CD14-positive monocyte (primary cell): ENCODE results near the gene TNFAIP8L3. TPM values are rescaled to one million over a fixed set of nuclear protein-coding genes. Genes with fewer than 3 reads are reported as not detected.
A peak's percentile ranks its signal among the peaks of the same experiment; 100 is the strongest.

Experiments used
- DNase-seq, 3 donors: peaks; one replicate each; pipeline ENCODE4 v3.0.0-alpha.2; 2011 to 2022
- H2AFZ ChIP-seq: 2 replicates; pipeline ENCODE4 v1.6.0; 2012; ENCODE audit warnings: mild to moderate bottlenecking, low read depth, low read length, inconsistent platforms; ENCODE audit not compliant: insufficient read depth, poor library complexity, severe bottlenecking
- H3K27ac ChIP-seq, 2 donors: 1 replicate in 1 of 2; 2 replicates in 1 of 2; pipeline ENCODE4 v1.5.1; 2012 to 2013; ENCODE audit warnings: low read length in 2 of 2, control low read depth in 1 of 2, inconsistent platforms in 1 of 2, low read depth in 1 of 2, mild to moderate bottlenecking in 1 of 2
- H3K27me3 ChIP-seq, 2 donors: one replicate each; pipeline versions ENCODE4 v1.6.0 to v1.6.1; 2011 to 2013; ENCODE audit warnings: low read length in 2 of 2; ENCODE audit not compliant: control insufficient read depth in 2 of 2, insufficient read depth in 2 of 2
- H3K36me3 ChIP-seq, 2 donors: replicated peaks in 1 of 2; 1 replicate in 1 of 2; 2 replicates in 1 of 2; pipeline versions ENCODE4 v1.5.1 to v1.6.1; 2012 to 2013; ENCODE audit warnings: low read length in 2 of 2, control low read depth in 1 of 2, inconsistent platforms in 1 of 2, mild to moderate bottlenecking in 1 of 2; ENCODE audit not compliant: insufficient read depth in 2 of 2, control insufficient read depth in 1 of 2
- H3K4me1 ChIP-seq, 2 donors: 1 replicate in 1 of 2; 2 replicates in 1 of 2; pipeline versions ENCODE4 v1.5.1 to v1.6.1; 2012 to 2013; ENCODE audit warnings: low read length in 2 of 2, control low read depth in 1 of 2, inconsistent platforms in 1 of 2, mild to moderate bottlenecking in 1 of 2, moderate library complexity in 1 of 2; ENCODE audit not compliant: insufficient read depth in 2 of 2, control insufficient read depth in 1 of 2
- H3K4me2 ChIP-seq: replicated peaks from 2 replicates; pipeline ENCODE3; 2012; ENCODE audit warnings: low read length, moderate library complexity, mild to moderate bottlenecking; ENCODE audit not compliant: poor library complexity, severe bottlenecking; ENCODE audit errors: extremely low read depth
- H3K4me3 ChIP-seq, 3 experiments: fragments of 200-600 bp in 1 of 3; sonication (generic) in 1 of 3; replicated peaks in 1 of 3; 1 replicate in 2 of 3; 2 replicates in 1 of 3; pipeline ENCODE4 v1.5.1; 2011 to 2013; ENCODE audit warnings: low read length in 3 of 3, mild to moderate bottlenecking in 3 of 3, control low read depth in 2 of 3, low read depth in 2 of 3, inconsistent platforms in 1 of 3, moderate library complexity in 1 of 3
- H3K79me2 ChIP-seq: 2 replicates; pipeline ENCODE4 v1.6.0; 2012; ENCODE audit warnings: mild to moderate bottlenecking, control low read depth, inconsistent platforms, low read length, moderate library complexity; ENCODE audit not compliant: insufficient read depth
- H3K9ac ChIP-seq: 2 replicates; pipeline ENCODE4 v1.6.0; 2017; ENCODE audit warnings: low read length, mild to moderate bottlenecking; ENCODE audit not compliant: insufficient read depth, poor library complexity, severe bottlenecking
- H3K9me3 ChIP-seq, 2 donors: replicated peaks in 1 of 2; 1 replicate in 1 of 2; 2 replicates in 1 of 2; pipeline versions ENCODE4 v1.5.1 to v1.6.1; 2012 to 2013; ENCODE audit warnings: low read length in 2 of 2, control low read depth in 1 of 2; ENCODE audit not compliant: control insufficient read depth in 1 of 2, insufficient read depth in 1 of 2
- H4K20me1 ChIP-seq: 2 replicates; pipeline ENCODE4 v1.6.0; 2012; ENCODE audit warnings: mild to moderate bottlenecking, low read length, control low read depth, moderate library complexity; ENCODE audit not compliant: insufficient read depth
- H3K27ac Mint-ChIP-seq, 7 donors: one replicate each; pipeline ENCODE4 v1.8.0; 2020; ENCODE audit warnings: mild to moderate bottlenecking in 7 of 7, mixed read lengths in 7 of 7, moderate library complexity in 6 of 7, inconsistent platforms in 2 of 7
- H3K27me3 Mint-ChIP-seq, 3 donors: one replicate each; pipeline ENCODE4 v1.8.0; 2021 to 2022; ENCODE audit warnings: low read depth in 3 of 3, mild to moderate bottlenecking in 3 of 3, mixed read lengths in 3 of 3, moderate library complexity in 3 of 3, inconsistent platforms in 1 of 3
- H3K36me3 Mint-ChIP-seq, 2 donors: one replicate each; pipeline ENCODE4 v1.8.0; 2020; ENCODE audit warnings: mixed read lengths in 2 of 2, inconsistent platforms in 1 of 2, mild to moderate bottlenecking in 1 of 2
- H3K4me1 Mint-ChIP-seq: one replicate; pipeline ENCODE4 v1.8.0; 2020; ENCODE audit warnings: mild to moderate bottlenecking, mixed read lengths
- H3K4me3 Mint-ChIP-seq, 2 donors: one replicate each; pipeline ENCODE4 v1.8.0; 2020; ENCODE audit warnings: mild to moderate bottlenecking in 2 of 2, mixed read lengths in 2 of 2, moderate library complexity in 1 of 2
- H3K9me3 Mint-ChIP-seq, 7 donors: one replicate each; pipeline ENCODE4 v1.8.0; 2020 to 2022; ENCODE audit warnings: mixed read lengths in 7 of 7, mild to moderate bottlenecking in 6 of 7, moderate library complexity in 6 of 7, inconsistent platforms in 2 of 7
- WGBS: methylation state at CpG from one replicate; pipeline ENCODE4 v1.1.5; 2013; ENCODE audit warnings: missing lambda C conversion rate; ENCODE audit not compliant: insufficient coverage; 5-methylcytosine and 5-hydroxymethylcytosine counted together
- intact Hi-C, 2 donors: fragments of 100-400 bp; cut with micrococcal nuclease; formaldehyde crosslinking; loops; one replicate each; pipeline versions ENCODE4 v1.15.0 to v1.15.1; 2023
- polyA plus RNA-seq, 3 donors: library from polyadenylated mRNA; depleted of rRNA in 1 of 3; unstranded in 2 of 3; stranded (reverse) in 1 of 3; fragments of 300-500 nt in 2 of 3; fragments of >200 nt in 1 of 3; fragmentation: Illumina TruSeq in 2 of 3; gene quantifications; 1 replicate in 2 of 3; 2 replicates in 1 of 3; pipeline ENCODE4 v1.2.3, GENCODE V29; 2012 to 2021
- TF ChIP-seq, protein P1 (sequence below): fragments of 200-600 bp; IDR thresholded peaks from one replicate; pipeline ENCODE4 v1.8.0; 2022; ENCODE audit warnings: antibody characterized with exemption, mild to moderate bottlenecking

Gene TNFAIP8L3
- polyA plus RNA-seq, 3 donors = not detected

DNA sequence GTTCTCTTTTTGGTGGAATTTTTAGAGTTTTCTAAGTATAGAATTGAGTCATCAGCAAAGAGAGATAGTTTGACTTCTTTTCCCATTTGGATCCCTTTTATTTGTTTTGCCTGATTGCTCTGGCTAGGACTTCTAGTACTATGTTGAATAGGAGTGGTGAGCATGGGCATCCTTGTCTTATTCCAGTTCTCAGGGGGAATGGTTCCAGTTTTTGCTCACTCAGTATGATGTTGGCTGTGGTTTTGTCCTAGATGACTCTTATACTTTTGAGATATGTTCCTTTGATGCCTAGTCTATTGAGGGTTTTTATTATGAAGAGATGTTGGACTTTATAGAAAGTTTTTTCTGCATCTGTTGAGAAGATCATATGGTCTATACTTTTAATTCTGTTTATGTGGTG, 72.5 kb downstream of the TNFAIP8L3 start:
- Mint-ChIP-seq H3K4me3 (no peak overlapping the region), H3K9me3 (peaks cover 2 to 14% (median 8%) of the 10 kb centered on the region in 7 donors), H3K27me3 (peaks cover 0 to 8% (median 4%) of the 10 kb centered on the region in 3 donors), H3K4me1 (no peaks in the 10 kb centered on the region), H3K36me3 (no peaks in the 10 kb centered on the region), H3K27ac (no peak overlapping the region)
- H3K27ac ChIP-seq = no peak overlapping the region
- TF ChIP-seq, protein P1, sequence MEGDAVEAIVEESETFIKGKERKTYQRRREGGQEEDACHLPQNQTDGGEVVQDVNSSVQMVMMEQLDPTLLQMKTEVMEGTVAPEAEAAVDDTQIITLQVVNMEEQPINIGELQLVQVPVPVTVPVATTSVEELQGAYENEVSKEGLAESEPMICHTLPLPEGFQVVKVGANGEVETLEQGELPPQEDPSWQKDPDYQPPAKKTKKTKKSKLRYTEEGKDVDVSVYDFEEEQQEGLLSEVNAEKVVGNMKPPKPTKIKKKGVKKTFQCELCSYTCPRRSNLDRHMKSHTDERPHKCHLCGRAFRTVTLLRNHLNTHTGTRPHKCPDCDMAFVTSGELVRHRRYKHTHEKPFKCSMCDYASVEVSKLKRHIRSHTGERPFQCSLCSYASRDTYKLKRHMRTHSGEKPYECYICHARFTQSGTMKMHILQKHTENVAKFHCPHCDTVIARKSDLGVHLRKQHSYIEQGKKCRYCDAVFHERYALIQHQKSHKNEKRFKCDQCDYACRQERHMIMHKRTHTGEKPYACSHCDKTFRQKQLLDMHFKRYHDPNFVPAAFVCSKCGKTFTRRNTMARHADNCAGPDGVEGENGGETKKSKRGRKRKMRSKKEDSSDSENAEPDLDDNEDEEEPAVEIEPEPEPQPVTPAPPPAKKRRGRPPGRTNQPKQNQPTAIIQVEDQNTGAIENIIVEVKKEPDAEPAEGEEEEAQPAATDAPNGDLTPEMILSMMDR = no peak
- no peaks in the 10 kb centered on the region for H3K36me3 ChIP-seq
- no peak overlapping the region for H2AFZ ChIP-seq
- intact Hi-C loops = no loop called here
- H3K9ac ChIP-seq = no peak overlapping the region
- no peak overlapping the region for H3K4me2 ChIP-seq
- DNase-seq = no peak
- H3K4me3 ChIP-seq = no peak overlapping the region
- H3K27me3 ChIP-seq = no peaks in the 10 kb centered on the region
- H3K4me1 ChIP-seq = no peaks in the 10 kb centered on the region
- no peaks in the 10 kb centered on the region for H4K20me1 ChIP-seq
- no peaks in the 10 kb centered on the region for H3K79me2 ChIP-seq
- peaks cover 0 to 3% of the 10 kb centered on the region in 2 donors for H3K9me3 ChIP-seq

DNA sequence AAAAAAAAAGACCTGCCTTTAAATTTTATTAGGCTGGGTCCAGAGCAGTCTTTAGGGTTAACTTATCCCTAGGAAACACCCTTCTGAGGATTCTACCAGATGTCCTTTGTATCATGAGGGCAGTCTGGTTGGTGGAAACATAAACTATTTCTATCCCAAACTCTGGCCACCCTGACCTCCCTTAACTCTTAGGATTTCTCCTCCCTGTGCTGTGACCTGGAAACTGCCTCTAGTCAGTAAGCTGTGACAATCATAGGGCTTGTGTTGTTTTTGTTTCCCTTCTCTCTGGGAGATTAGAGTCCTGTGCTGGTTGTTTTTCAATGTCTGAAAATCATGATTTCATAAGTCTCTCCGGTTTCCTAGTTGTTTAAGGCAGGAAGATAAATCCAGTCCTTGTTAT, 78.1 kb downstream of the TNFAIP8L3 start:
- Histone ChIP-seq H3K9me3 (peaks cover 0 to 3% of the 10 kb centered on the region in 2 donors), H3K4me2 (no peak overlapping the region), H4K20me1 (no peaks in the 10 kb centered on the region), H3K79me2 (no peaks in the 10 kb centered on the region), H3K4me3 (no peak overlapping the region), H3K27me3 (no peaks in the 10 kb centered on the region), H3K4me1 (no peaks in the 10 kb centered on the region), H2AFZ (no peak overlapping the region), H3K27ac (no peak overlapping the region), H3K9ac (no peak overlapping the region), H3K36me3 (no peaks in the 10 kb centered on the region)
- Mint-ChIP-seq H3K4me3 (no peak overlapping the region), H3K27me3 (peaks cover 1 to 4% (median 2%) of the 10 kb centered on the region in 3 donors), H3K27ac (peak overlapping the region in 1 of 7 donors; percentile 72), H3K36me3 (peaks cover 0 to 3% of the 10 kb centered on the region in 2 donors), H3K9me3 (peaks cover 2 to 14% (median 8%) of the 10 kb centered on the region in 7 donors), H3K4me1 (no peaks in the 10 kb centered on the region)
- TF ChIP-seq, protein P1 = no peak
- intact Hi-C loops = no loop called here
- WGBS = no CpG with 5 or more reads among the region's 1 CpG
- no peak for DNase-seq
